Measurements from ENCODE around the gene SH3D21. TPM values are rescaled to one million over a fixed set of nuclear protein-coding genes. Genes with fewer than 3 reads are reported as not detected.
A peak's percentile ranks its signal among the peaks of the same experiment; 100 is the strongest.

SH3D21 gene
- total and polyA plus RNA-seq, 11 donors, result 0.38 to 3.1 (median 1.4) TPM

DNA sequence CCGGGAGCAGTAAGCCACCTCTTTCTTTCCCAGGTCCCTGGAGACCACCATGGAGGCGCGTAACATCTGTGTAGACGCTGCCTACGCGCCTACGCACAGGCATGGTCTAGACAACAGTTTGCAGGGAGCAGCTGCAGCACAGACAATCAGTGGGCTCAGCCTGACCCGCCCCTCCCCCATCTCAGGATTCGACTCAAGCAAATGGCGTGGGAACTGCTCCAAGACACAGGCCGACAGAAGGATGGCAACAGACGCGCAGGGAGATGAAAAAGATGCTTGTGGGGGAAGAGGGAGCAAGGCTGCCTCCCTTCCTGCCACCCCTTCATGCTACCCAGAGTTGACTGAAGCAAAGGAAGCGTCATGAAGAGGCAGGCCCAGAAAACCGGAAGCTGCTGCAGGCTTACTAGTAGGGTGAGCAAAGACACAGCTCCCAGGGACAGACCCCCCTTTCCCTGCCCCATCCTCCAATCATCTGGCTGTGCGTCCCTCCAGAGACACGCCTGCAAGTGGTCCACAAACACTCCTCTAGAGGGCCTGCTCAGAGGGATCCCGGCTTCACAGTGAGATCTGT, 60.0 kb downstream of the SH3D21 start:
- intact Hi-C loops (cut with DNase I), result loop anchor here in 5 of 10 donors (2.0 to 5.0 kb wide), 4 partner anchors 39 to 59 kb away; partner anchors contain the start of genes EVA1B (in 3 of the 5) and SH3D21 (in 1 of the 5)
- Histone ChIP-seq H3K4me3 (no peak overlapping the region), H3K4me1 (peaks cover 0 to 68% (median 29%) of the 10 kb centered on the region in 12 donors), H3K36me3 (peaks cover 0 to 33% (median 26%) of the 10 kb centered on the region in 9 donors), H3K27ac (peak overlapping the region in 11 of 12 donors; percentile 22 to 84 (median 60)), H3K9me3 (no peaks in the 10 kb centered on the region), H3K27me3 (no peaks in the 10 kb centered on the region)
- WGBS, 4 donors, result 41 to 55% (median 48%) methylated on average over 16 to 18 of the region's 18 CpGs
- ATAC-seq, result peak; percentile 49 to 86 (median 64)
- no peak for TF ChIP-seq POLR2A (IDR thresholded peaks at IDR 0.05)
- TF ChIP-seq, protein P1, sequence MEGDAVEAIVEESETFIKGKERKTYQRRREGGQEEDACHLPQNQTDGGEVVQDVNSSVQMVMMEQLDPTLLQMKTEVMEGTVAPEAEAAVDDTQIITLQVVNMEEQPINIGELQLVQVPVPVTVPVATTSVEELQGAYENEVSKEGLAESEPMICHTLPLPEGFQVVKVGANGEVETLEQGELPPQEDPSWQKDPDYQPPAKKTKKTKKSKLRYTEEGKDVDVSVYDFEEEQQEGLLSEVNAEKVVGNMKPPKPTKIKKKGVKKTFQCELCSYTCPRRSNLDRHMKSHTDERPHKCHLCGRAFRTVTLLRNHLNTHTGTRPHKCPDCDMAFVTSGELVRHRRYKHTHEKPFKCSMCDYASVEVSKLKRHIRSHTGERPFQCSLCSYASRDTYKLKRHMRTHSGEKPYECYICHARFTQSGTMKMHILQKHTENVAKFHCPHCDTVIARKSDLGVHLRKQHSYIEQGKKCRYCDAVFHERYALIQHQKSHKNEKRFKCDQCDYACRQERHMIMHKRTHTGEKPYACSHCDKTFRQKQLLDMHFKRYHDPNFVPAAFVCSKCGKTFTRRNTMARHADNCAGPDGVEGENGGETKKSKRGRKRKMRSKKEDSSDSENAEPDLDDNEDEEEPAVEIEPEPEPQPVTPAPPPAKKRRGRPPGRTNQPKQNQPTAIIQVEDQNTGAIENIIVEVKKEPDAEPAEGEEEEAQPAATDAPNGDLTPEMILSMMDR (IDR thresholded peaks at IDR 0.05), result peak in 1 of 12 donors; percentile 11
- DNase-seq, result peak; percentile 71 to 89 (median 77)

DNA sequence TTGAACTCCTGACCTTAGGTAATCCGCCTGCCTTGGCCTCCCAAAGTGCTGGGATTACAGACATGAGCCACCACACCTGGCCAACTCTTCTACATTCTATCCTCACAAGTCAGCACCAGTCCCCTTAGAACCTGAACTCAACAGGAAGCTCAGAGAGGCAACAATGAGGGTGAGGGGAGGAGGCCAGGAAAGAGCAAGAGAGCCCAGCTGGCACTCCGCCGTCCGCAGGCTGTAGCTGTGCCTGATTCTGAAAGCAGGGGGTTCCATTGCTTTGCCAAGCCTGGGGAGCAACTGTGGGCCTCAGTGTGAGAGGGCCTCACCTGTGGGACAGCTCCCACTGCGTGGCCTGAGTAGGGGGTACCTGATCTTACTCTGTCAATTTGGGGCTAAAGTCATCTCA, 60.9 kb downstream of the SH3D21 start:
- no peak for TF ChIP-seq POLR2A (IDR thresholded peaks at IDR 0.05)
- TF ChIP-seq, protein P1 (IDR thresholded peaks at IDR 0.05), result no peak
- ATAC-seq (no peak), DNase-seq (no peak)
- Histone ChIP-seq H3K27me3 (no peaks in the 10 kb centered on the region), H3K27ac (peak overlapping the region in 6 of 12 donors; percentile 22 to 84 (median 63)), H3K36me3 (peaks cover 0 to 30% (median 19%) of the 10 kb centered on the region in 9 donors), H3K4me3 (no peak overlapping the region), H3K4me1 (peaks cover 0 to 76% (median 38%) of the 10 kb centered on the region in 12 donors), H3K9me3 (no peaks in the 10 kb centered on the region)
- intact Hi-C loops (cut with DNase I), result loop anchor here in 5 of 10 donors (2.0 to 5.0 kb wide), 4 partner anchors 40 to 60 kb away; partner anchors contain the start of genes EVA1B (in 3 of the 5) and SH3D21 (in 1 of the 5)
- 68 to 80% (median 72%) methylated on average over 5 of the region's 5 CpGs for WGBS, 4 donors

DNA sequence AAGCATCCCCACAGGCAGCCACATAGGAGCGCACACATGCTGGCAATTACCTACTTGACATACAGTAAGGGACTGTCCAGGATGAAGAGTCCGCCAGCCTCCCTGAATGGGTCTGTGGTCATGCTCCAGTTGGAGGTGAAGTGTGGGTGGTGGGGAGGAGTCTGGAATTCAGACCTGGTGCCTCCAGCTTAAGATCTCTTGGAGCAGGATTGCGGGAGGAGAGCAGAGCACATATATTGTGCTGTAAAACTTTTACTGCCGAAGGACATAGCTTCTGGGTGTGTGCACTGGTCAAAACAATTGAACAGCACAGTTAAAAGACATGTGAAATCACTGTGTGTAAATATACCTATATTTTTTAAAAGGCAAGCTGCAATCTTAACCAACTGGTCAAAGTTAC, 61.6 kb downstream of the SH3D21 start:
- peaks cover 0 to 83% (median 44%) of the 10 kb centered on the region in 12 donors for H3K4me1 ChIP-seq

More for the DNA sequence above, 61.6 kb downstream of the SH3D21 start:
- Histone ChIP-seq H3K27me3 (no peaks in the 10 kb centered on the region), H3K27ac (peak overlapping the region in 1 of 12 donors; percentile 79), H3K4me3 (no peak overlapping the region), H3K36me3 (peaks cover 0 to 23% (median 12%) of the 10 kb centered on the region in 9 donors), H3K9me3 (no peaks in the 10 kb centered on the region)
- WGBS, 4 donors, result 91 to 93% (median 93%) methylated on average over 4 of the region's 4 CpGs
- intact Hi-C loops (cut with DNase I), result loop anchor here in 5 of 10 donors (2.0 to 5.0 kb wide), 4 partner anchors 40 to 60 kb away; partner anchors contain the start of genes EVA1B (in 4 of the 5) and SH3D21 (in 1 of the 5)
- TF ChIP-seq POLR2A (IDR thresholded peaks at IDR 0.05), result no peak
- TF ChIP-seq, protein P1 (IDR thresholded peaks at IDR 0.05), result no peak
- DNase-seq (no peak), ATAC-seq (no peak)
